GM12878 (cell line): ENCODE measurements around the gene MRPL1. TPM values are rescaled to one million over a fixed set of nuclear protein-coding genes. Genes with fewer than 3 reads are reported as not detected.
A peak's percentile ranks its signal among the peaks of the same experiment; 100 is the strongest.

Experiments used
- BACH1 ChIP-seq: fragments of 450-650 bp; IDR thresholded peaks from 2 replicates; pipeline ENCODE4 v1.6.1; 2017; ENCODE audit warnings: mild to moderate bottlenecking, borderline replicate concordance
- DPF2 ChIP-seq: fragments of 450-650 bp; IDR thresholded peaks from 2 replicates; pipeline ENCODE4 v1.6.1; 2017; ENCODE audit warnings: mild to moderate bottlenecking
- EGR1 ChIP-seq, 2 experiments: IDR thresholded peaks; 1 replicate in 1 of 2; 2 replicates in 1 of 2; pipeline ENCODE4 v1.6.1; 2011 to 2012; ENCODE audit warnings: low read depth in 2 of 2, low read length in 2 of 2, borderline replicate concordance in 1 of 2, mild to moderate bottlenecking in 1 of 2, moderate library complexity in 1 of 2
- ELK1 ChIP-seq: IDR thresholded peaks from 2 replicates; pipeline ENCODE4 v1.6.1; 2012; ENCODE audit warnings: low read depth, low read length, improper control_type of control experiment
- GATAD2B ChIP-seq: fragments of 450-650 bp; conservative IDR thresholded peaks from 2 replicates; pipeline ENCODE4 v1.6.1; 2017; ENCODE audit warnings: low read depth, mild to moderate bottlenecking, moderate library complexity
- HDAC6 ChIP-seq: fragments of 200-600 bp; sonication (generic); IDR thresholded peaks from one replicate; pipeline ENCODE4 v1.8.0; 2017; ENCODE audit warnings: antibody characterized with exemption; ENCODE audit not compliant: unreplicated experiment
- IKZF1 ChIP-seq: fragments of 450-650 bp; conservative IDR thresholded peaks from 2 replicates; pipeline ENCODE4 v1.6.1; 2017; ENCODE audit warnings: antibody characterized with exemption, mild to moderate bottlenecking
- MYB ChIP-seq: fragments of 150-350 bp; IDR thresholded peaks from 2 replicates; pipeline ENCODE4 v1.6.1; 2014; ENCODE audit warnings: mild to moderate bottlenecking, low read depth, low read length, borderline replicate concordance
- NFYA ChIP-seq: IDR thresholded peaks from 2 replicates; pipeline ENCODE4 v1.6.1; 2011; ENCODE audit warnings: low read depth, mild to moderate bottlenecking, low read length, improper control_type of control experiment, borderline replicate concordance
- NR2C2 ChIP-seq: IDR thresholded peaks from 2 replicates; pipeline ENCODE4 v1.6.1; 2011; ENCODE audit warnings: borderline replicate concordance, low read depth; ENCODE audit not compliant: control insufficient read depth, insufficient read length
- NR2F1 ChIP-seq: fragments of 450-650 bp; conservative IDR thresholded peaks from 2 replicates; pipeline ENCODE4 v1.6.1; 2017; ENCODE audit warnings: mild to moderate bottlenecking
- PBX3 ChIP-seq: IDR thresholded peaks from 2 replicates; pipeline ENCODE4 v1.6.1; 2011; ENCODE audit warnings: mild to moderate bottlenecking, low read depth, low read length, moderate library complexity; ENCODE audit not compliant: insufficient replicate concordance
- POLR2AphosphoS2 ChIP-seq: IDR thresholded peaks from 2 replicates; pipeline ENCODE4 v1.6.1; 2011; ENCODE audit warnings: low read depth, mild to moderate bottlenecking, low read length, improper control_type of control experiment, moderate library complexity
- POU2F2 ChIP-seq: IDR thresholded peaks from 3 replicates; pipeline ENCODE4 v1.6.1; 2011; ENCODE audit warnings: low read depth, mild to moderate bottlenecking, low read length, borderline replicate concordance
- SMAD5 ChIP-seq: IDR thresholded peaks from 2 replicates; pipeline ENCODE4 v1.6.1; 2016; ENCODE audit warnings: antibody characterized with exemption, low read depth
- SRF ChIP-seq, 2 experiments: IDR thresholded peaks; 2 replicates each; pipeline ENCODE4 v1.6.1; 2011; ENCODE audit warnings: low read depth in 2 of 2, low read length in 2 of 2, mild to moderate bottlenecking in 1 of 2, moderate library complexity in 1 of 2
- STAT1 ChIP-seq: fragments of 450-650 bp; conservative IDR thresholded peaks from 2 replicates; pipeline ENCODE4 v1.6.1; 2014; ENCODE audit warnings: antibody characterized with exemption, mild to moderate bottlenecking
- STAT3 ChIP-seq: IDR thresholded peaks from 2 replicates; pipeline ENCODE4 v1.6.1; 2011; ENCODE audit warnings: low read depth, low read length, improper control_type of control experiment
- SUZ12 ChIP-seq: fragments of 200-600 bp; sonication (generic); IDR thresholded peaks from one replicate; pipeline ENCODE4 v1.6.1; 2018; ENCODE audit warnings: antibody characterized with exemption, mild to moderate bottlenecking; ENCODE audit not compliant: unreplicated experiment
- TCF3 ChIP-seq: IDR thresholded peaks from 2 replicates; pipeline ENCODE4 v1.6.1; 2012; ENCODE audit warnings: low read depth, mild to moderate bottlenecking, low read length, borderline replicate concordance; ENCODE audit not compliant: insufficient read depth
- ZNF24 ChIP-seq: fragments of 450-650 bp; IDR thresholded peaks from 2 replicates; pipeline ENCODE4 v1.6.1; 2017; ENCODE audit warnings: antibody characterized with exemption, mild to moderate bottlenecking
- ZNF274 ChIP-seq: IDR thresholded peaks from one replicate; pipeline ENCODE4 v1.8.0; 2011; ENCODE audit not compliant: insufficient read length, insufficient read depth
- polyA plus RNA-seq, 11 experiments: library from polyadenylated mRNA; depleted of rRNA in 4 of 11; unstranded in 6 of 11; stranded (reverse) in 5 of 11; fragments of >200 nt; fragmentation: Nextera tagmentation in 4 of 11; fragmentation: Illumina TruSeq in 1 of 11; extraction: Ambion mirVana in 4 of 11; extraction: Trizol in 1 of 11; gene quantifications; 1 replicate in 1 of 11; 2 replicates in 10 of 11; pipeline versions ENCODE4 v1.2.1 to v1.2.3, GENCODE V29; 2011 to 2016; ENCODE audit warnings: inconsistent platforms in 2 of 11, missing spikeins in 2 of 11, low read depth in 1 of 11
- total RNA-seq, 4 experiments: library from RNA; depleted of rRNA in 3 of 4; stranded (reverse); fragments of >200 nt in 3 of 4; fragmentation: Illumina TruSeq in 1 of 4; extraction: Trizol in 1 of 4; gene quantifications; 2 replicates each; pipeline versions ENCODE4 v1.2.1 to v1.2.3, GENCODE V29; 2013 to 2021
- TF ChIP-seq, protein P1 (sequence below): fragments of 450-650 bp; IDR thresholded peaks from 2 replicates; pipeline ENCODE4 v1.6.1; 2018; ENCODE audit warnings: mild to moderate bottlenecking, low read depth, moderate library complexity; ENCODE audit not compliant: partially characterized antibody
- TF ChIP-seq, protein P2 (sequence below): fragments of 450-650 bp; IDR thresholded peaks from 2 replicates; pipeline ENCODE4 v1.6.1; 2017; ENCODE audit warnings: borderline replicate concordance

Gene MRPL1
- total and polyA plus RNA-seq, 10 of the 15 experiments (the other 5 are each of a cell fraction or from before 2014, with no cell fraction given): 20.2 to 35.7 (median 28.2) TPM

- no peak; the same call in 1 of the 2 replicates for TF ChIP-seq STAT1
- TF ChIP-seq DPF2: peak; percentile 71
- TF ChIP-seq POLR2AphosphoS2: no peak
- TF ChIP-seq BACH1: peak; percentile 37
- no peak for TF ChIP-seq ZNF24
- TF ChIP-seq PBX3: peak; percentile 93
- TF ChIP-seq NR2C2: no peak
- TF ChIP-seq NFYA: no peak
- no peak for TF ChIP-seq SUZ12
- TF ChIP-seq SMAD5: no peak
- TF ChIP-seq NR2F1: peak; percentile 60; the same call in 1 of the 2 replicates
- peak; percentile 46; the same call in 1 of the 2 replicates for TF ChIP-seq IKZF1
- no peak for TF ChIP-seq ELK1
- TF ChIP-seq STAT3: no peak
- no peak for TF ChIP-seq POU2F2
- TF ChIP-seq HDAC6: no peak
- TF ChIP-seq ZNF274: no peak
- 0 out of 4 replicates have a peak, but pooled peaks of 1 of the 2 experiments have one; percentile 5 for TF ChIP-seq SRF (IDR thresholded peaks at IDR 0.05; ENCODE audit: low read depth in 2 of 2, low read length in 2 of 2)
- TF ChIP-seq, protein P1, sequence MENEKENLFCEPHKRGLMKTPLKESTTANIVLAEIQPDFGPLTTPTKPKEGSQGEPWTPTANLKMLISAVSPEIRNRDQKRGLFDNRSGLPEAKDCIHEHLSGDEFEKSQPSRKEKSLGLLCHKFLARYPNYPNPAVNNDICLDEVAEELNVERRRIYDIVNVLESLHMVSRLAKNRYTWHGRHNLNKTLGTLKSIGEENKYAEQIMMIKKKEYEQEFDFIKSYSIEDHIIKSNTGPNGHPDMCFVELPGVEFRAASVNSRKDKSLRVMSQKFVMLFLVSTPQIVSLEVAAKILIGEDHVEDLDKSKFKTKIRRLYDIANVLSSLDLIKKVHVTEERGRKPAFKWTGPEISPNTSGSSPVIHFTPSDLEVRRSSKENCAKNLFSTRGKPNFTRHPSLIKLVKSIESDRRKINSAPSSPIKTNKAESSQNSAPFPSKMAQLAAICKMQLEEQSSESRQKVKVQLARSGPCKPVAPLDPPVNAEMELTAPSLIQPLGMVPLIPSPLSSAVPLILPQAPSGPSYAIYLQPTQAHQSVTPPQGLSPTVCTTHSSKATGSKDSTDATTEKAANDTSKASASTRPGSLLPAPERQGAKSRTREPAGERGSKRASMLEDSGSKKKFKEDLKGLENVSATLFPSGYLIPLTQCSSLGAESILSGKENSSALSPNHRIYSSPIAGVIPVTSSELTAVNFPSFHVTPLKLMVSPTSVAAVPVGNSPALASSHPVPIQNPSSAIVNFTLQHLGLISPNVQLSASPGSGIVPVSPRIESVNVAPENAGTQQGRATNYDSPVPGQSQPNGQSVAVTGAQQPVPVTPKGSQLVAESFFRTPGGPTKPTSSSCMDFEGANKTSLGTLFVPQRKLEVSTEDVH: no peak
- TF ChIP-seq MYB: no peak
- TF ChIP-seq, protein P2, sequence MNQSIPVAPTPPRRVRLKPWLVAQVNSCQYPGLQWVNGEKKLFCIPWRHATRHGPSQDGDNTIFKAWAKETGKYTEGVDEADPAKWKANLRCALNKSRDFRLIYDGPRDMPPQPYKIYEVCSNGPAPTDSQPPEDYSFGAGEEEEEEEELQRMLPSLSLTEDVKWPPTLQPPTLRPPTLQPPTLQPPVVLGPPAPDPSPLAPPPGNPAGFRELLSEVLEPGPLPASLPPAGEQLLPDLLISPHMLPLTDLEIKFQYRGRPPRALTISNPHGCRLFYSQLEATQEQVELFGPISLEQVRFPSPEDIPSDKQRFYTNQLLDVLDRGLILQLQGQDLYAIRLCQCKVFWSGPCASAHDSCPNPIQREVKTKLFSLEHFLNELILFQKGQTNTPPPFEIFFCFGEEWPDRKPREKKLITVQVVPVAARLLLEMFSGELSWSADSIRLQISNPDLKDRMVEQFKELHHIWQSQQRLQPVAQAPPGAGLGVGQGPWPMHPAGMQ: no peak
- TF ChIP-seq TCF3: no peak
- peak; percentile 49 for TF ChIP-seq GATAD2B
- TF ChIP-seq EGR1 (IDR thresholded peaks at IDR 0.05; ENCODE audit: borderline replicate concordance in 1 of 2, low read depth in 2 of 2, low read length in 2 of 2): peak in 1 of 2 experiments; percentile 69; a peak in 1 of 3 replicates
Measured at GRCh38 chr4:77819843-77820648, 42.6 kb upstream of the MRPL1 start (continued).
